NCI-H1105 treated with DMSO at 0.1 percent for 48 hours (cell line): ENCODE measurements around the gene TMEM130.

Experiments
- DNase-seq: peaks from one replicate; lab custom pipeline; 2025; lab: John Stamatoyannopoulos, UW

The TMEM130 gene

GRCh38 chr7:98807068-98808048 is 62.5 kb downstream of the TMEM130 start:
- DNase-seq, result no peak

GRCh38 chr7:98805956-98806838 is 63.6 kb downstream of the TMEM130 start:
- DNase-seq, result no peak

GRCh38 chr7:98802781-98803110 is 67.1 kb downstream of the TMEM130 start:
- DNase-seq, result no peak

- peak; percentile 97 for DNase-seq
These were observed 67.6 kb downstream of the TMEM130 start for GRCh38 chr7:98802088-98802780.

- DNase-seq, result no peak
These were observed 68.8 kb downstream of the TMEM130 start for GRCh38 chr7:98800996-98801395.

GRCh38 chr7:98797150-98797549 is 72.7 kb downstream of the TMEM130 start:
- no peak for DNase-seq
